SW 1271 (cell line): ENCODE results near the gene GTF3C4.

ENCODE experiments used
- DNase-seq, 2 experiments: peaks; one replicate each; lab custom pipeline; 2025; lab: John Stamatoyannopoulos, UW

Gene GTF3C4

DNA sequence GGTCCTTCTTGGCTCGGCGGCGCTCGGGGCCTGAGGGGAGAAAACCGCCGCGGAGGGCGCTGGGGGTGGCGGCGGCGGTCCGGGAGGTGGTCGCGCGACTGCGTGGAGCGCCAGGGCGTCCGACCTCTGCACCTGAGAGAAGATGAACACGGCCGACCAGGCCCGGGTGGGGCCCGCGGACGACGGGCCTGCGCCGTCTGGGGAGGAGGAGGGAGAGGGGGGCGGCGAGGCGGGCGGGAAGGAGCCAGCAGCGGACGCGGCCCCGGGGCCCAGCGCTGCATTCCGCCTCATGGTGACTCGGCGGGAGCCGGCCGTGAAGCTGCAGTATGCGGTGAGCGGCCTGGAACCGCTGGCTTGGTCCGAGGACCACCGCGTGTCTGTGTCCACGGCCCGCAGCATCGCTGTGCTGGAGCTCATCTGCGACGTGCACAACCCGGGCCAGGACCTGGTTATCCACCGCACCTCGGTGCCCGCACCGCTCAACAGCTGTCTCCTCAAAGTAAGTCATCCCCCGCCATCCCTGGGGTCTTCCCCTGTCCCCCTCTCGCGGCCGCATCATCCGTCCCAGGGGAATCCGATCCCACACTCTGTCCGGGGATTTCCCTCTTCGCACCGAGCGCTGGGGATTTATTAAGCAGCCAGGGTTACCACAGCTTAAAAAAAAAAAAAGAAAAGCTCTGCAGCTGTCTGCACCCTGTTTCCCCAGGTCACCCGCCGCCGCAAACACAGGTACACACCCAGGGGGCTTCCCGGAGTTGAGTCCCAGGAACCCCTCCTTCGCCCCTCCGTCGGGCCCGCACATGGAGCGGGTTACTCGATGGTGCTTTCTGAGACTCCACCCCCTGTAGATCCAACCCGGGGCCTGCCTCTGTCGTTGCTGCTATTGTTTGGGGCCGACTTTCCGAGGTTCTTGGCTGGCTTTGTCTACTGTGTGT is at the start of gene GTF3C4:
GTF3C4 (plus strand) TSS at position 8 of the 935 bp plus-strand sequence; CDS start at position 143, 135 bp downstream.
- peak in 1 of 2 experiments; percentile 50 for DNase-seq

- DNase-seq, result no peak
Measured at GRCh38 chr9:132622159-132622558, 48.1 kb upstream of the GTF3C4 start.

GRCh38 chr9:132626285-132626684 is 44.0 kb upstream of the GTF3C4 start:
- no peak for DNase-seq

GRCh38 chr9:132627106-132627505 is 43.2 kb upstream of the GTF3C4 start:
- no peak for DNase-seq

- DNase-seq, result no peak
Measured at GRCh38 chr9:132627594-132627993, 42.7 kb upstream of the GTF3C4 start.

GRCh38 chr9:132628746-132629145 is 41.5 kb upstream of the GTF3C4 start:
- DNase-seq, result no peak

- DNase-seq, result no peak
Measured at GRCh38 chr9:132630116-132630515, 40.1 kb upstream of the GTF3C4 start.

DNA sequence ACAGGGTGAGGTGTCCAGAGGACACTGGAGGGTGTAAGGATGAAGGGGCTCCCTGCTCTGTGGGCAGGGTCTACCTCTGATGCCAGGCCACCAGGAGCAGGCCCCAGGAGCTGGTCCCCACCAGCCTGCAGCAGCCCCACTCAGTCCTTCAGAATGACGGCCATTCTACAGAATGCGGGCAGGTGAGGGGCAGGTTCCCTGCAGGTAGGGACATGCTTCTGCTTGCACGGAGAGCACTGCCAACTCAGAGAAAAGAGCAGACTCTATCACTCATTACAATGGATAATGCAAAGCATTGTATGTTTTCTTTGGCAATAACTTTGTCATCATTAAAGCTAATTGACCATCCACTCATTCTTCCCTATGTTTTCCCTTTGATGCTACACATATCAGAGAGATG is 39.5 kb upstream of the GTF3C4 start:
- DNase-seq, result no peak

DNA sequence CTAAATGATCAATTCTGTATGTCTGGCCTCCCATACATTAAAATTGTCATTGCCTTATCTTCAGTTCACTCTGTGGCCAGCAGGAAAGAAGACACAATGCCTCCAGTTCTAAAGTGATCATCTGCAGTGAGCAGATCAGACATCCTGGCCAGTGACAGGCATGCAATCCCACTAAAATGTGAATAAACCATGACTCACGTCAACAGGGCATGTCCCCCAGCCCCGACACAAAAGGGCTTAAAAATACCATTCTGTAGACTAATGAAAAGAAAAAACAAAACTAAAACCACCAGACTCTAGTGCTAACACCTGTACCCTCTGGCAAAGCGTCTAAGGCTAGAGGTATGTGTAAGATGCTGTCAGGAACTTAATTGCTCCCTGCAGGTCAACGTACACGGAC is 39.0 kb upstream of the GTF3C4 start:
- no peak for DNase-seq

GRCh38 chr9:132631685-132632084 is 38.6 kb upstream of the GTF3C4 start:
- DNase-seq, result no peak

GRCh38 chr9:132632413-132633129 is 37.7 kb upstream of the GTF3C4 start:
- DNase-seq, result no peak

DNA sequence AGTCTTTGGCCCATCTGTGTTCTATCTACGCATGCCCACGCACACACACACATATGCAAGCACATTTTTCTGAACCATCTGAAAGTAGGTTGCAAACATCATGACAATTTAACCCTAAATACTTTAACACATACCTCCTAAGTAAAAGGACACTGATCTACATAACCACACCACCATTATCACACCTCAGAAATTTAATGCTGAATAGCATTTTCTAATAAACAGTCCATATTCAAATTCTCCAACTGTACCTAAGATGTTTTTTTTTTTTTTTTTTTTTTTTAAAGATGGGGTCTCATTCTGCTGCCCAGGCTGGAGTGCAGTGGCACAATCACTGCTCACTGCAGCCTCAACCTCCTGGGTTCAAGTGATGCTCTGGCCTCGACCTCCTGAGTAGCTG is 35.9 kb upstream of the GTF3C4 start:
- no peak for DNase-seq

DNA sequence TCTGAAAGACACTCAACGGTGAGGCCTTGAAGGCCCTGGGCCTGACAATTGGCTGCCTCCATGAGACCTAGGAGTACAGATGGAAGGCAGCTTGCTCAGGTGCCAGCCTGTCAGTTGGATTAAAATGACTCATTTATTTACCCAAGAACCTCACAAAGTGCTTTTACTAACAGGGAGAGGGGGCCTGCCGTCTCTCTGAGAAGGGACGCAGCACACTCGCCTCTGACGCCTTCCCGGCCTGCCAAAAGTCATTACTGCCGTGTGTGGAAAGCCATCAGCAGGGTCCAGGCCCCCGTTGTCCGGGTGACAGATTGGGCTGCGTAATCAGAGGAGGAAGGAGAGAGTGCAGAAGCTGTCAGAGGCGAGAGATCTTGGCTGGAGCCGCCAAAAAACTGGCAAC is 32.9 kb upstream of the GTF3C4 start:
- no peak for DNase-seq

GRCh38 chr9:132637801-132638200 is 32.5 kb upstream of the GTF3C4 start:
- DNase-seq, result no peak

GRCh38 chr9:132638240-132638639 is 32.0 kb upstream of the GTF3C4 start:
- DNase-seq, result no peak

- no peak for DNase-seq
Measured at GRCh38 chr9:132639322-132639721, 30.9 kb upstream of the GTF3C4 start.

GRCh38 chr9:132641216-132641615 is 29.0 kb upstream of the GTF3C4 start:
- DNase-seq, result no peak

DNA sequence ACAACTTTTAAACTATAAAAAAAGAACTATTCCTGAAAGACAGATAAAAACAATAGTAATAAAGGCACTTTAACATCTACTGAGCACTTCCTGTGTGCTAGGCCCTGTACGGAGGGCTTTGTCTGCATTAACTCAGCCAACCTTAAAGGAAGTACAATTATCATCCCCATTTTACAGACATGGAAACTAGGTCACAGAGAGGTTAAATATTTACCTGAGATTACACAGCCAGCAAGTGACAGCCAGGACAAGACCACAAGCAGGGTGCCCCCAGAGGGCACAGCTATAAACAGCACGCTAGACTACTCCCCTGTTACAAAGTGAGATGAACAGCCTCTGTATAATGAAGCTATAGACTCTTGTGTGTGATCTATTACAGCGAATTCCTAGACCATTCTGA is 26.0 kb upstream of the GTF3C4 start:
- peak in 1 of 2 experiments; percentile 16 for DNase-seq

- DNase-seq, result no peak
Measured at GRCh38 chr9:132645306-132645705, 25.0 kb upstream of the GTF3C4 start.

- DNase-seq, result no peak
Measured at GRCh38 chr9:132645711-132646110, 24.6 kb upstream of the GTF3C4 start.

DNA sequence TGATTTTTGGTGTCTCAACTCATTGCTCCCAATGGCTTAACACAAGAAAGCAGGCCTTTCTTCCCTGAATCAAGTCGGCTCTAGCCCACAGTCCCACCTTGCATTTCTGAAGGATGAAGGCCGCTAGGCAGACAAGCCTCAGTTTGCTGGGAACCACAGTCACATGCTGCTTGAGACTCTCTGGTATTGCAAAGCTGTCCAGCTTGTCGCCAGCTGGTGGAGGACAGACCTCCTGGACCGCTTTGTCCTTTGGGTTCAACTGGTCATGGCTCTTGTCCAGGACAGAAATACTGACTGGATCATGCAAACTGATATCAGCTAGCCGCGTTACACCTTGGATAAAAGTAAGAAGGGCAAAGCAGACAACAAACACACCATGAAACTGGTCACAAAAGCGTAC is 23.5 kb upstream of the GTF3C4 start:
- no peak for DNase-seq

DNA sequence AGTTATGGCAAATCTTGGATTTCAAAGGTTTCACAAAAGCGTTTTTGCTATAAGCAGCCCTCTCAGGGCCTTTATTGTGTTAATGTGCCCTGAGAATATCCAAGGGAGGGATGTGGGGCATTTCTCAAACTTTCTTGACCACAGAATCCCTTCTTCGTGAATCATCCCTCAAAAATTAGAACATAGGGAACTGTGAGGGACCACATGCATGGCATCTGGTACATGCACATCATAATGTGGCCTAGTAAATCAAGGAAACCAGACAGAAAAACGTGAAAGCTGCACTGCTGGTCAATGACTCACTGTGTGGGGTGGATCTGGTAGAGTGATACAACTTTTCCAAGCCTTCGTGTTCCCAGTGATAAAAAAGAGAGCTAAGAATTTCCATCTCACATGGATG is 22.9 kb upstream of the GTF3C4 start:
- no peak for DNase-seq

GRCh38 chr9:132647806-132648205 is 22.5 kb upstream of the GTF3C4 start:
- DNase-seq, result no peak
